Measurements from ENCODE around the gene GRIK5. TPM values are rescaled to one million over a fixed set of nuclear protein-coding genes. Genes with fewer than 3 reads are reported as not detected.

GRIK5 gene
- total RNA-seq, 1 experiment from 2014 or later = 43.1 TPM

GRCh38 chr19:42028304-42029216, 41.4 kb downstream of the GRIK5 start:
- Mint-ChIP-seq H3K27ac (peak overlapping the region; percentile 55 to 93 (median 66); a peak in 6 of 7 replicates), H3K4me3 (peak overlapping the region; percentile 73 to 80), H3K27me3 (ENCODE audit: low read depth) (no peaks in the 10 kb centered on the region; the same call in 1 of the 2 replicates), H3K36me3 (ENCODE audit: insufficient read depth in 1 of 3, low read depth in 3 of 3) (peaks cover 20 to 50% (median 39%) of the 10 kb centered on the region in 3 experiments; a peak in 6 of 7 replicates), H3K4me1 (peaks cover 23 to 33% of the 10 kb centered on the region in 2 experiments), H3K9me3 (no peaks in the 10 kb centered on the region)
- Histone ChIP-seq H3K27ac (ENCODE audit: insufficient read length, low read depth, low read length) (no peak overlapping the region), H3K4me1 (ENCODE audit: insufficient read depth, low read length) (peaks cover 6% of the 10 kb centered on the region; the same call in 1 of the 2 replicates), H3K9me3 (ENCODE audit: control insufficient read depth, low read depth, low read length) (no peaks in the 10 kb centered on the region), H3K79me1 (ENCODE audit: insufficient read depth, low read depth, low read length, poor library complexity, severe bottlenecking) (no peaks in the 10 kb centered on the region), H4K20me1 (ENCODE audit: control insufficient read depth, insufficient read depth, insufficient read length) (no peaks in the 10 kb centered on the region), H3K18ac (ENCODE audit: insufficient read length, low read depth, low read length) (no peak overlapping the region), H3K4ac (ENCODE audit: low read depth, low read length) (no peak overlapping the region), H2BK5ac (ENCODE audit: insufficient read length, low read length) (no peak overlapping the region), H3K23me2 (ENCODE audit: insufficient read length, low read depth, low read length, poor library complexity, severe bottlenecking) (no peaks in the 10 kb centered on the region), H4K8ac (replicated peaks; ENCODE audit: insufficient read length, low read depth, low read length) (no peak overlapping the region), H2BK15ac (ENCODE audit: low read depth, low read length) (no peak overlapping the region), H4K91ac (ENCODE audit: insufficient read length, low read depth, low read length) (no peak overlapping the region), H2BK120ac (ENCODE audit: low read depth, low read length, poor library complexity, severe bottlenecking) (no peak overlapping the region), H2AFZ (ENCODE audit: low read length) (no peak overlapping the region), H3K14ac (ENCODE audit: insufficient read depth, low read length) (no peak overlapping the region), H3K79me2 (ENCODE audit: insufficient read depth, low read length) (no peaks in the 10 kb centered on the region), H2BK12ac (ENCODE audit: insufficient read length, low read depth, low read length) (no peak overlapping the region), H3K9ac (ENCODE audit: extremely low read depth, insufficient read length, low read length) (no peak overlapping the region), H3K56ac (ENCODE audit: insufficient read length, low read depth, low read length) (no peak overlapping the region), H2AK5ac (ENCODE audit: insufficient read length, low read length) (no peak overlapping the region), H4K5ac (ENCODE audit: insufficient read length, low read depth, low read length) (no peak overlapping the region), H2BK20ac (ENCODE audit: low read depth, low read length, poor library complexity, severe bottlenecking) (no peak overlapping the region), H3T11ph (ENCODE audit: low read length) (no peak overlapping the region), H3K27me3 (ENCODE audit: insufficient read depth, low read length) (no peaks in the 10 kb centered on the region), H3K23ac (ENCODE audit: insufficient read length, low read depth, low read length) (no peak overlapping the region), H3K4me2 (ENCODE audit: insufficient read depth, insufficient read length, low read length) (peak overlapping the region; percentile 4)
- TF ChIP-seq, protein P1, sequence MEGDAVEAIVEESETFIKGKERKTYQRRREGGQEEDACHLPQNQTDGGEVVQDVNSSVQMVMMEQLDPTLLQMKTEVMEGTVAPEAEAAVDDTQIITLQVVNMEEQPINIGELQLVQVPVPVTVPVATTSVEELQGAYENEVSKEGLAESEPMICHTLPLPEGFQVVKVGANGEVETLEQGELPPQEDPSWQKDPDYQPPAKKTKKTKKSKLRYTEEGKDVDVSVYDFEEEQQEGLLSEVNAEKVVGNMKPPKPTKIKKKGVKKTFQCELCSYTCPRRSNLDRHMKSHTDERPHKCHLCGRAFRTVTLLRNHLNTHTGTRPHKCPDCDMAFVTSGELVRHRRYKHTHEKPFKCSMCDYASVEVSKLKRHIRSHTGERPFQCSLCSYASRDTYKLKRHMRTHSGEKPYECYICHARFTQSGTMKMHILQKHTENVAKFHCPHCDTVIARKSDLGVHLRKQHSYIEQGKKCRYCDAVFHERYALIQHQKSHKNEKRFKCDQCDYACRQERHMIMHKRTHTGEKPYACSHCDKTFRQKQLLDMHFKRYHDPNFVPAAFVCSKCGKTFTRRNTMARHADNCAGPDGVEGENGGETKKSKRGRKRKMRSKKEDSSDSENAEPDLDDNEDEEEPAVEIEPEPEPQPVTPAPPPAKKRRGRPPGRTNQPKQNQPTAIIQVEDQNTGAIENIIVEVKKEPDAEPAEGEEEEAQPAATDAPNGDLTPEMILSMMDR (conservative IDR thresholded peaks at IDR 0.05) = peak; percentile 99
- WGBS (ENCODE audit: extremely low coverage, insufficient read length, low lambda C conversion rate) = no CpG with 5 or more reads among the region's 8 CpGs
- peak; percentile 89 for DNase-seq

Measured in H9 (cell line).